Mesenchymal stem cell (in vitro differentiated cells and primary cell): Measurements from ENCODE around the gene INSC.

Experiments
- DNase-seq: peaks from one replicate; pipeline ENCODE4 v3.0.0-alpha.2; 2013
- H2AFZ ChIP-seq: one replicate; pipeline ENCODE4 v1.6.1; 2013; ENCODE audit warnings: low read depth, mild to moderate bottlenecking, control low read depth, inconsistent platforms, low read length, moderate library complexity
- H2AK5ac ChIP-seq: 2 replicates; pipeline ENCODE4 v1.6.1; 2013; ENCODE audit warnings: low read length, moderate library complexity, mild to moderate bottlenecking, inconsistent platforms; ENCODE audit not compliant: severe bottlenecking
- H2BK120ac ChIP-seq: one replicate; pipeline ENCODE4 v1.6.1; 2013; ENCODE audit warnings: low read depth, mild to moderate bottlenecking, inconsistent platforms, low read length, moderate library complexity
- H2BK12ac ChIP-seq, 2 experiments: one replicate each; pipeline ENCODE4 v1.6.1; 2013; ENCODE audit warnings: inconsistent platforms in 2 of 2, low read length in 2 of 2, mild to moderate bottlenecking in 2 of 2, moderate library complexity in 2 of 2, control low read depth in 1 of 2
- H2BK15ac ChIP-seq: one replicate; pipeline ENCODE4 v1.6.1; 2013; ENCODE audit warnings: mild to moderate bottlenecking, low read depth, inconsistent platforms; ENCODE audit not compliant: poor library complexity, severe bottlenecking
- H2BK5ac ChIP-seq: 2 replicates; pipeline ENCODE4 v1.6.1; 2013; ENCODE audit warnings: low read depth, mild to moderate bottlenecking, low read length, control low read depth, inconsistent platforms; ENCODE audit not compliant: poor library complexity, severe bottlenecking
- H3K14ac ChIP-seq, 2 experiments: one replicate each; pipeline ENCODE4 v1.6.1; 2013; ENCODE audit warnings: inconsistent platforms in 2 of 2, low read length in 2 of 2, control low read depth in 1 of 2, mild to moderate bottlenecking in 1 of 2, moderate library complexity in 1 of 2
- H3K18ac ChIP-seq, 2 experiments: one replicate each; pipeline ENCODE4 v1.6.1; 2013; ENCODE audit warnings: inconsistent platforms in 2 of 2, low read length in 2 of 2, control low read depth in 1 of 2, low read depth in 1 of 2, mild to moderate bottlenecking in 1 of 2
- H3K23ac ChIP-seq, 2 experiments: one replicate each; pipeline ENCODE4 v1.6.1; 2013; ENCODE audit warnings: inconsistent platforms in 2 of 2, low read length in 2 of 2, mild to moderate bottlenecking in 2 of 2, moderate library complexity in 2 of 2, control low read depth in 1 of 2
- H3K27ac ChIP-seq: 2 replicates; pipeline ENCODE4 v1.5.1; 2013; ENCODE audit warnings: mild to moderate bottlenecking, moderate library complexity, low read length, control low read depth, inconsistent platforms; ENCODE audit not compliant: poor library complexity, severe bottlenecking
- H3K27me3 ChIP-seq, 2 experiments: 2 replicates each; pipeline versions ENCODE4 v1.6.1 to v1.7.0; 2013; ENCODE audit warnings: low read length in 2 of 2, mild to moderate bottlenecking in 2 of 2, moderate library complexity in 2 of 2, control low read depth in 1 of 2, inconsistent platforms in 1 of 2; ENCODE audit not compliant: control insufficient read depth in 1 of 2, insufficient read depth in 1 of 2
- H3K36me3 ChIP-seq, 2 experiments: 2 replicates each; pipeline versions ENCODE4 v1.6.1 to v1.7.0; 2013; ENCODE audit warnings: low read length in 2 of 2, control low read depth in 1 of 2, inconsistent platforms in 1 of 2, low read depth in 1 of 2, mild to moderate bottlenecking in 1 of 2; ENCODE audit not compliant: insufficient read depth in 2 of 2, control insufficient read depth in 1 of 2
- H3K4ac ChIP-seq, 2 experiments: one replicate each; pipeline ENCODE4 v1.6.1; 2013; ENCODE audit warnings: inconsistent platforms in 2 of 2, low read length in 2 of 2, mild to moderate bottlenecking in 2 of 2, moderate library complexity in 2 of 2, control low read depth in 1 of 2, low read depth in 1 of 2
- H3K4me1 ChIP-seq: 2 replicates; pipeline ENCODE4 v1.6.1; 2013; ENCODE audit warnings: low read depth, low read length, control low read depth; ENCODE audit not compliant: control insufficient read depth, insufficient read depth
- H3K4me2 ChIP-seq: 2 replicates; pipeline ENCODE4 v1.6.1; 2013; ENCODE audit warnings: low read length, mild to moderate bottlenecking, inconsistent platforms; ENCODE audit not compliant: poor library complexity, severe bottlenecking
- H3K4me3 ChIP-seq, 2 experiments: 2 replicates each; pipeline versions ENCODE4 v1.5.1 to v1.7.0; 2013; ENCODE audit warnings: low read length in 2 of 2, mild to moderate bottlenecking in 2 of 2, control low read depth in 1 of 2, low read depth in 1 of 2; ENCODE audit not compliant: insufficient read depth in 1 of 2
- H3K79me1 ChIP-seq: replicated peaks from 2 replicates; pipeline ENCODE4 v1.6.1; 2013; ENCODE audit warnings: mild to moderate bottlenecking, control low read depth, low read length, inconsistent platforms; ENCODE audit not compliant: poor library complexity, severe bottlenecking
- H3K9ac ChIP-seq: 2 replicates; pipeline ENCODE4 v1.7.0; 2013; ENCODE audit warnings: mild to moderate bottlenecking, low read length, moderate library complexity
- H3K9me3 ChIP-seq: 2 replicates; pipeline ENCODE4 v1.7.0; 2013; ENCODE audit warnings: mild to moderate bottlenecking, low read length; ENCODE audit not compliant: control insufficient read depth
- H4K8ac ChIP-seq: one replicate; pipeline ENCODE4 v1.6.1; 2013; ENCODE audit warnings: inconsistent platforms, mild to moderate bottlenecking, low read length, moderate library complexity
- H4K91ac ChIP-seq: one replicate; pipeline ENCODE4 v1.6.1; 2013; ENCODE audit warnings: mild to moderate bottlenecking, low read length, inconsistent platforms
- WGBS: methylation state at CpG from one replicate; pipeline ENCODE4 v1.1.7; 2013; ENCODE audit warnings: mixed read lengths; 5-methylcytosine and 5-hydroxymethylcytosine counted together

Gene INSC

GRCh38 chr11:15163136-15163535 is 48.4 kb downstream of the INSC start:
- Histone ChIP-seq H3K79me1 (no peaks in the 10 kb centered on the region), H2BK5ac (no peak overlapping the region), H3K23ac (no peak overlapping the region), H4K8ac (no peak overlapping the region), H3K9me3 (no peaks in the 10 kb centered on the region), H3K18ac (no peak overlapping the region), H3K14ac (no peak overlapping the region), H3K27ac (no peak overlapping the region), H3K4me2 (no peak overlapping the region), H2AFZ (no peak overlapping the region), H3K4me3 (no peak overlapping the region), H3K27me3 (no peaks in the 10 kb centered on the region), H2AK5ac (no peak overlapping the region), H2BK120ac (no peak overlapping the region), H2BK15ac (no peak overlapping the region), H3K4me1 (peaks cover 2% of the 10 kb centered on the region), H4K91ac (no peak overlapping the region), H3K4ac (no peak overlapping the region), H3K36me3 (no peaks in the 10 kb centered on the region), H2BK12ac (no peak overlapping the region), H3K9ac (no peak overlapping the region)
- DNase-seq: no peak

GRCh38 chr11:15166204-15166603 is 51.5 kb downstream of the INSC start:
- Histone ChIP-seq H2AFZ (no peak overlapping the region), H2BK12ac (no peak overlapping the region), H2BK5ac (no peak overlapping the region), H3K18ac (no peak overlapping the region), H3K36me3 (no peaks in the 10 kb centered on the region), H3K27me3 (no peaks in the 10 kb centered on the region), H2AK5ac (no peak overlapping the region), H4K91ac (no peak overlapping the region), H3K79me1 (no peaks in the 10 kb centered on the region), H3K9ac (no peak overlapping the region), H2BK120ac (no peak overlapping the region), H3K9me3 (no peaks in the 10 kb centered on the region), H3K4me1 (no peaks in the 10 kb centered on the region), H3K4me3 (no peak overlapping the region), H3K4ac (no peak overlapping the region), H3K27ac (no peak overlapping the region), H2BK15ac (no peak overlapping the region), H3K14ac (no peak overlapping the region), H3K23ac (no peak overlapping the region), H4K8ac (no peak overlapping the region), H3K4me2 (no peak overlapping the region)
- DNase-seq: no peak

GRCh38 chr11:15169815-15170551 is 55.3 kb downstream of the INSC start:
- Histone ChIP-seq H3K4ac (no peak overlapping the region), H3K23ac (no peak overlapping the region), H3K18ac (no peak overlapping the region), H2BK120ac (no peak overlapping the region), H4K8ac (no peak overlapping the region), H3K27ac (no peak overlapping the region), H3K27me3 (no peaks in the 10 kb centered on the region), H2AFZ (no peak overlapping the region), H2BK5ac (no peak overlapping the region), H4K91ac (no peak overlapping the region), H3K4me1 (no peaks in the 10 kb centered on the region), H3K9me3 (no peaks in the 10 kb centered on the region), H3K79me1 (no peaks in the 10 kb centered on the region), H3K4me3 (no peak overlapping the region), H2BK12ac (no peak overlapping the region), H3K9ac (no peak overlapping the region), H3K36me3 (no peaks in the 10 kb centered on the region), H2BK15ac (no peak overlapping the region), H3K4me2 (no peak overlapping the region), H2AK5ac (no peak overlapping the region), H3K14ac (no peak overlapping the region)
- DNase-seq: peak; percentile 41
- 89% methylated on average over 4 of the region's 4 CpGs for WGBS

GRCh38 chr11:15170698-15171097 is 56.0 kb downstream of the INSC start:
- Histone ChIP-seq H2BK15ac (no peak overlapping the region), H4K8ac (no peak overlapping the region), H3K79me1 (no peaks in the 10 kb centered on the region), H2BK120ac (peak overlapping the region; percentile 43), H2AK5ac (no peak overlapping the region), H3K36me3 (no peaks in the 10 kb centered on the region), H2BK5ac (no peak overlapping the region), H3K27ac (no peak overlapping the region), H3K4me1 (peaks cover 2% of the 10 kb centered on the region), H3K9me3 (no peaks in the 10 kb centered on the region), H3K9ac (no peak overlapping the region), H3K23ac (no peak overlapping the region), H3K4me2 (no peak overlapping the region), H3K4me3 (no peak overlapping the region), H4K91ac (no peak overlapping the region), H3K4ac (no peak overlapping the region), H3K27me3 (no peaks in the 10 kb centered on the region), H3K18ac (no peak overlapping the region), H2AFZ (no peak overlapping the region), H2BK12ac (no peak overlapping the region), H3K14ac (no peak overlapping the region)
- 88% methylated on average over 2 of the region's 3 CpGs for WGBS
- DNase-seq: no peak
